Measurements from ENCODE around the gene CDC45.
A peak's percentile ranks its signal among the peaks of the same experiment; 100 is the strongest.
"Not testable (repeated sequence)": the region's sequence is repeated elsewhere in the genome, so short reads cannot be mapped to it uniquely, and the experiment has no call there.

CDC45 gene

GRCh38 chr22:19443544-19444211, 36.0 kb upstream of the CDC45 start:
- H3K9me3 ChIP-seq (ENCODE audit: control extremely low read depth in 1 of 5, control insufficient read depth in 4 of 5, insufficient read depth in 2 of 5, low read depth in 1 of 5, low read length in 4 of 5) = no peaks in the 10 kb centered on the region
- H3K27ac ChIP-seq (ENCODE audit: insufficient read depth in 1 of 2, low read depth in 1 of 2, low read length in 2 of 2, poor library complexity in 1 of 2, severe bottlenecking in 2 of 2) = no peak overlapping the region
- H3K4me1 ChIP-seq (ENCODE audit: control extremely low read depth in 1 of 4, control insufficient read depth in 4 of 4, insufficient read depth in 4 of 4, low read length in 3 of 4) = peaks cover 9 to 24% (median 19%) of the 10 kb centered on the region in 4 experiments
- CTCF ChIA-PET = interaction anchor here (2.3 kb wide), 1 partner anchor 10 kb away, joined by 10 read pairs; no protein-coding TSS in a partner anchor
- no peaks in the 10 kb centered on the region for H3K27me3 ChIP-seq (replicated peaks in 2 of 5; ENCODE audit: control insufficient read depth in 4 of 5, insufficient read depth in 5 of 5, low read length in 4 of 5)
- H3K36me3 ChIP-seq (ENCODE audit: control insufficient read depth in 4 of 4, insufficient read depth in 4 of 4, low read length in 3 of 4) = peaks cover 5 to 49% (median 18%) of the 10 kb centered on the region in 4 experiments
- WGBS (ENCODE audit: insufficient coverage) = 83% methylated on average over 7 of the region's 7 CpGs
- H3K4me3 ChIP-seq (ENCODE audit: control insufficient read depth in 1 of 7, extremely low read depth in 1 of 7, insufficient read depth in 4 of 7, low read depth in 2 of 7, low read length in 6 of 7) = no peak overlapping the region
- POLR2A ChIA-PET = no interaction called here
- no peak for DNase-seq

- DNase-seq; H3K4me3 ChIP-seq (ENCODE audit: control insufficient read depth in 1 of 7, extremely low read depth in 1 of 7, insufficient read depth in 4 of 7, low read depth in 2 of 7, low read length in 6 of 7); H3K9me3 ChIP-seq (ENCODE audit: control extremely low read depth in 1 of 5, control insufficient read depth in 4 of 5, insufficient read depth in 2 of 5, low read depth in 1 of 5, low read length in 4 of 5); H3K27me3 ChIP-seq (replicated peaks in 2 of 5; ENCODE audit: control insufficient read depth in 4 of 5, insufficient read depth in 5 of 5, low read length in 4 of 5): not testable (repeated sequence)
- Histone ChIP-seq H3K27ac (ENCODE audit: insufficient read depth in 1 of 2, low read depth in 1 of 2, low read length in 2 of 2, poor library complexity in 1 of 2, severe bottlenecking in 2 of 2) (peak overlapping the region in 1 of 2 experiments; percentile 11), H3K4me1 (ENCODE audit: control extremely low read depth in 1 of 4, control insufficient read depth in 4 of 4, insufficient read depth in 4 of 4, low read length in 3 of 4) (peaks cover 9 to 29% (median 20%) of the 10 kb centered on the region in 4 experiments), H3K36me3 (ENCODE audit: control insufficient read depth in 4 of 4, insufficient read depth in 4 of 4, low read length in 3 of 4) (peaks cover 6 to 56% (median 19%) of the 10 kb centered on the region in 4 experiments)
- POLR2A ChIA-PET = interaction anchor here (1.0 kb wide), 1 partner anchor 14 kb away, joined by 4 read pairs; the partner anchor contains the start of gene HIRA
- WGBS (ENCODE audit: insufficient coverage) = 94% methylated on average over 7 of the region's 9 CpGs
- CTCF ChIA-PET = interaction anchor here (2.3 kb wide), 1 partner anchor 12 kb away, joined by 10 read pairs; no protein-coding TSS in a partner anchor
Measured at GRCh38 chr22:19445279-19445982, 34.3 kb upstream of the CDC45 start.

- no peaks in the 10 kb centered on the region for H3K9me3 ChIP-seq (ENCODE audit: control extremely low read depth in 1 of 5, control insufficient read depth in 4 of 5, insufficient read depth in 2 of 5, low read depth in 1 of 5, low read length in 4 of 5)
- H3K36me3 ChIP-seq (ENCODE audit: control insufficient read depth in 4 of 4, insufficient read depth in 4 of 4, low read length in 3 of 4) = peaks cover 6 to 55% (median 26%) of the 10 kb centered on the region in 4 experiments
- no peaks in the 10 kb centered on the region for H3K27me3 ChIP-seq (replicated peaks in 2 of 5; ENCODE audit: control insufficient read depth in 4 of 5, insufficient read depth in 5 of 5, low read length in 4 of 5)
- ChIA-PET POLR2A (interaction anchor here (0.6 to 1.6 kb wide), 4 partner anchors 8 to 337 kb away, joined by 3 to 6 read pairs (median 4); partner anchors contain the start of gene MRPL40), CTCF (interaction anchor here (1.3 kb wide), 1 partner anchor 15 kb away, joined by 3 read pairs; the partner anchor contains the start of genes HIRA and MRPL40)
- H3K27ac ChIP-seq (ENCODE audit: insufficient read depth in 1 of 2, low read depth in 1 of 2, low read length in 2 of 2, poor library complexity in 1 of 2, severe bottlenecking in 2 of 2) = peak overlapping the region; percentile 75 to 92
- H3K4me1 ChIP-seq (ENCODE audit: control extremely low read depth in 1 of 4, control insufficient read depth in 4 of 4, insufficient read depth in 4 of 4, low read length in 3 of 4) = peaks cover 9 to 29% (median 20%) of the 10 kb centered on the region in 4 experiments
- DNase-seq = peak in 1 of 3 donors; percentile 20
- 39% methylated on average over 17 of the region's 22 CpGs for WGBS (ENCODE audit: insufficient coverage)
- H3K4me3 ChIP-seq (ENCODE audit: control insufficient read depth in 1 of 7, extremely low read depth in 1 of 7, insufficient read depth in 4 of 7, low read depth in 2 of 7, low read length in 6 of 7) = peak overlapping the region; percentile 67 to 96 (median 89)
Measured at GRCh38 chr22:19446603-19447329, 33.0 kb upstream of the CDC45 start.

GRCh38 chr22:19447330-19448075, 32.2 kb upstream of the CDC45 start, which contains the start of gene C22orf39:
Gene C22orf39, minus strand, starts transcription at chr22:19447711. Its CDS starts 23 bp downstream, at chr22:19447688.
- peak; percentile 90 to 96 (median 94) for DNase-seq
- CTCF ChIA-PET = interaction anchor here (0.8 to 1.3 kb wide), 2 partner anchors 10 to 16 kb away, joined by 3 read pairs; partner anchors contain the start of genes HIRA and MRPL40
- H3K36me3 ChIP-seq (ENCODE audit: control insufficient read depth in 4 of 4, insufficient read depth in 4 of 4, low read length in 3 of 4) = peaks cover 6 to 56% (median 28%) of the 10 kb centered on the region in 4 experiments
- H3K27me3 ChIP-seq (replicated peaks in 2 of 5; ENCODE audit: control insufficient read depth in 4 of 5, insufficient read depth in 5 of 5, low read length in 4 of 5) = no peaks in the 10 kb centered on the region
- no peaks in the 10 kb centered on the region for H3K9me3 ChIP-seq (ENCODE audit: control extremely low read depth in 1 of 5, control insufficient read depth in 4 of 5, insufficient read depth in 2 of 5, low read depth in 1 of 5, low read length in 4 of 5)
- 0% methylated on average over 77 of the region's 92 CpGs for WGBS (ENCODE audit: insufficient coverage)
- POLR2A ChIA-PET = interaction anchor here (0.6 to 1.6 kb wide), 4 partner anchors 9 to 337 kb away, joined by 3 to 6 read pairs (median 4); partner anchors contain the start of gene MRPL40
- H3K27ac ChIP-seq (ENCODE audit: insufficient read depth in 1 of 2, low read depth in 1 of 2, low read length in 2 of 2, poor library complexity in 1 of 2, severe bottlenecking in 2 of 2) = peak within 1 kb of the TSS; percentile 75 to 92
- H3K4me1 ChIP-seq (ENCODE audit: control extremely low read depth in 1 of 4, control insufficient read depth in 4 of 4, insufficient read depth in 4 of 4, low read length in 3 of 4) = peaks cover 9 to 29% (median 20%) of the 10 kb centered on the region in 4 experiments
- peak within 1 kb of the TSS; percentile 67 to 96 (median 89) for H3K4me3 ChIP-seq (ENCODE audit: control insufficient read depth in 1 of 7, extremely low read depth in 1 of 7, insufficient read depth in 4 of 7, low read depth in 2 of 7, low read length in 6 of 7)

- H3K36me3 ChIP-seq (ENCODE audit: control insufficient read depth in 4 of 4, insufficient read depth in 4 of 4, low read length in 3 of 4) = peaks cover 3 to 55% (median 32%) of the 10 kb centered on the region in 4 experiments
- 19% methylated on average over 12 of the region's 14 CpGs for WGBS (ENCODE audit: insufficient coverage)
- peak overlapping the region; percentile 67 to 96 (median 89) for H3K4me3 ChIP-seq (ENCODE audit: control insufficient read depth in 1 of 7, extremely low read depth in 1 of 7, insufficient read depth in 4 of 7, low read depth in 2 of 7, low read length in 6 of 7)
- peak overlapping the region; percentile 75 to 92 for H3K27ac ChIP-seq (ENCODE audit: insufficient read depth in 1 of 2, low read depth in 1 of 2, low read length in 2 of 2, poor library complexity in 1 of 2, severe bottlenecking in 2 of 2)
- POLR2A ChIA-PET = interaction anchor here (1.6 kb wide), 1 partner anchor 16 kb away, joined by 3 read pairs; the partner anchor contains the start of gene MRPL40
- peak; percentile 29 to 56 (median 50) for DNase-seq
- H3K9me3 ChIP-seq (ENCODE audit: control extremely low read depth in 1 of 5, control insufficient read depth in 4 of 5, insufficient read depth in 2 of 5, low read depth in 1 of 5, low read length in 4 of 5) = no peaks in the 10 kb centered on the region
- peaks cover 9 to 29% (median 20%) of the 10 kb centered on the region in 4 experiments for H3K4me1 ChIP-seq (ENCODE audit: control extremely low read depth in 1 of 4, control insufficient read depth in 4 of 4, insufficient read depth in 4 of 4, low read length in 3 of 4)
- no peaks in the 10 kb centered on the region for H3K27me3 ChIP-seq (replicated peaks in 2 of 5; ENCODE audit: control insufficient read depth in 4 of 5, insufficient read depth in 5 of 5, low read length in 4 of 5)
- CTCF ChIA-PET = interaction anchor here (0.8 kb wide), 1 partner anchor 9 kb away, joined by 3 read pairs; no protein-coding TSS in a partner anchor
Measured at GRCh38 chr22:19448076-19448607, 31.6 kb upstream of the CDC45 start.
